Trophoblast cell (in vitro differentiated cells and primary cell): ENCODE measurements around the gene MDFI.

Experiments
- DNase-seq, 2 donors: peaks; one replicate each; pipeline ENCODE4 v3.0.0-alpha.2; 2016
- H2AFZ ChIP-seq: 2 replicates; pipeline ENCODE4 v1.6.1; 2013; ENCODE audit warnings: low read length, moderate library complexity, mild to moderate bottlenecking; ENCODE audit not compliant: insufficient read depth, poor library complexity
- H2AK5ac ChIP-seq: 2 replicates; pipeline ENCODE4 v1.6.1; 2013; ENCODE audit warnings: mild to moderate bottlenecking, low read length
- H2BK120ac ChIP-seq: 2 replicates; pipeline ENCODE4 v1.6.1; 2013; ENCODE audit warnings: low read length, mild to moderate bottlenecking, moderate library complexity; ENCODE audit not compliant: insufficient read depth, poor library complexity
- H2BK12ac ChIP-seq: 2 replicates; pipeline ENCODE4 v1.6.1; 2013; ENCODE audit warnings: mild to moderate bottlenecking, low read length, moderate library complexity
- H2BK5ac ChIP-seq: 2 replicates; pipeline ENCODE4 v1.6.1; 2013; ENCODE audit warnings: low read length, low read depth, moderate library complexity, mild to moderate bottlenecking; ENCODE audit not compliant: poor library complexity
- H3K14ac ChIP-seq: 2 replicates; pipeline ENCODE4 v1.6.1; 2013; ENCODE audit warnings: mild to moderate bottlenecking, low read length
- H3K18ac ChIP-seq: 2 replicates; pipeline ENCODE4 v1.6.1; 2013; ENCODE audit warnings: mild to moderate bottlenecking, low read length
- H3K23ac ChIP-seq: 2 replicates; pipeline ENCODE4 v1.6.1; 2013; ENCODE audit warnings: low read length
- H3K27ac ChIP-seq: 2 replicates; pipeline ENCODE4 v1.5.1; 2013; ENCODE audit warnings: low read depth, mild to moderate bottlenecking, inconsistent platforms, low read length, moderate library complexity
- H3K27me3 ChIP-seq: 2 replicates; pipeline ENCODE4 v1.6.1; 2013; ENCODE audit warnings: inconsistent platforms, mild to moderate bottlenecking, low read length, moderate library complexity; ENCODE audit not compliant: insufficient read depth
- H3K36me3 ChIP-seq, 2 experiments: 1 replicate in 1 of 2; 2 replicates in 1 of 2; pipeline ENCODE4 v1.6.1; 2013; ENCODE audit warnings: low read length in 2 of 2, mild to moderate bottlenecking in 2 of 2, moderate library complexity in 1 of 2; ENCODE audit not compliant: insufficient read depth in 2 of 2, control insufficient read depth in 1 of 2
- H3K4ac ChIP-seq: 2 replicates; pipeline ENCODE4 v1.6.1; 2013; ENCODE audit warnings: low read depth, mild to moderate bottlenecking, low read length, moderate library complexity
- H3K4me1 ChIP-seq, 2 experiments: 1 replicate in 1 of 2; 2 replicates in 1 of 2; pipeline ENCODE4 v1.6.1; 2013; ENCODE audit warnings: low read length in 2 of 2, mild to moderate bottlenecking in 2 of 2, moderate library complexity in 1 of 2; ENCODE audit not compliant: insufficient read depth in 2 of 2, control insufficient read depth in 1 of 2
- H3K4me2 ChIP-seq: 2 replicates; pipeline ENCODE4 v1.6.1; 2013; ENCODE audit warnings: inconsistent platforms, mild to moderate bottlenecking, low read length, moderate library complexity
- H3K4me3 ChIP-seq: 2 replicates; pipeline ENCODE4 v1.5.1; 2013; ENCODE audit warnings: mild to moderate bottlenecking, low read depth, low read length, inconsistent platforms
- H3K79me1 ChIP-seq: one replicate; pipeline ENCODE4 v1.6.1; 2013; ENCODE audit warnings: low read length
- H3K79me2 ChIP-seq: 2 replicates; pipeline ENCODE4 v1.6.1; 2013; ENCODE audit warnings: low read length, mild to moderate bottlenecking; ENCODE audit not compliant: control insufficient read depth, insufficient read depth, poor library complexity
- H3K9ac ChIP-seq: 2 replicates; pipeline ENCODE4 v1.6.1; 2013; ENCODE audit warnings: mild to moderate bottlenecking, low read length
- H3K9me3 ChIP-seq: 2 replicates; pipeline ENCODE4 v1.6.1; 2013; ENCODE audit warnings: low read depth, mild to moderate bottlenecking, control low read depth, inconsistent platforms, low read length; ENCODE audit not compliant: insufficient read depth
- H4K12ac ChIP-seq: 2 replicates; pipeline ENCODE4 v1.6.1; 2013; ENCODE audit warnings: low read depth, mild to moderate bottlenecking, low read length, moderate library complexity
- H4K8ac ChIP-seq: 2 replicates; pipeline ENCODE4 v1.6.1; 2013; ENCODE audit warnings: low read depth, mild to moderate bottlenecking, low read length, moderate library complexity
- H4K91ac ChIP-seq: one replicate; pipeline ENCODE4 v1.6.1; 2013; ENCODE audit warnings: low read depth, mild to moderate bottlenecking, low read length, moderate library complexity
- WGBS: extraction: QIAGEN DNeasy Blood & Tissue Kit; methylation state at CpG from one replicate; pipeline ENCODE4 v1.1.7; 2013; ENCODE audit warnings: missing lambda C conversion rate; ENCODE audit not compliant: insufficient read length, insufficient coverage; ENCODE audit errors: extremely low coverage; 5-methylcytosine and 5-hydroxymethylcytosine counted together

The MDFI gene

GRCh38 chr6:41641352-41641925 is 3.2 kb downstream of the MDFI start:
- H2AK5ac ChIP-seq: no peak overlapping the region
- no CpG with 5 or more reads among the region's 9 CpGs for WGBS
- H2AFZ ChIP-seq: no peak overlapping the region
- peaks cover 2% of the 10 kb centered on the region for H3K9me3 ChIP-seq
- no peak overlapping the region for H2BK120ac ChIP-seq
- no peak overlapping the region for H4K8ac ChIP-seq
- no peak overlapping the region for H2BK5ac ChIP-seq
- H3K4ac ChIP-seq: peak overlapping the region; percentile 92
- H3K79me2 ChIP-seq: peaks cover 56% of the 10 kb centered on the region
- H4K12ac ChIP-seq: no peak overlapping the region
- H3K4me2 ChIP-seq: no peak overlapping the region
- H3K27ac ChIP-seq: no peak overlapping the region
- no peak overlapping the region for H3K14ac ChIP-seq
- no peak overlapping the region for H4K91ac ChIP-seq
- no peaks in the 10 kb centered on the region for H3K27me3 ChIP-seq
- H3K36me3 ChIP-seq: peaks cover 63 to 66% of the 10 kb centered on the region in 2 experiments
- no peak overlapping the region for H2BK12ac ChIP-seq
- peak overlapping the region; percentile 51 for H3K18ac ChIP-seq
- no peak overlapping the region for H3K4me3 ChIP-seq
- H3K79me1 ChIP-seq: peaks cover 65% of the 10 kb centered on the region
- DNase-seq: no peak
- H3K23ac ChIP-seq: no peak overlapping the region
- peaks cover 57 to 66% of the 10 kb centered on the region in 2 experiments for H3K4me1 ChIP-seq
- no peak overlapping the region for H3K9ac ChIP-seq

- H4K12ac ChIP-seq: no peak overlapping the region
- H3K9ac ChIP-seq: no peak overlapping the region
- H2BK120ac ChIP-seq: no peak overlapping the region
- peak overlapping the region; percentile 4 for H3K4me2 ChIP-seq
- peaks cover 72 to 74% of the 10 kb centered on the region in 2 experiments for H3K36me3 ChIP-seq
- DNase-seq: no peak
- no peaks in the 10 kb centered on the region for H3K27me3 ChIP-seq
- no peak overlapping the region for H3K27ac ChIP-seq
- no peak overlapping the region for H3K23ac ChIP-seq
- H4K8ac ChIP-seq: no peak overlapping the region
- peaks cover 51% of the 10 kb centered on the region for H3K79me2 ChIP-seq
- WGBS: no CpG with 5 or more reads among the region's 11 CpGs
- no peak overlapping the region for H2BK12ac ChIP-seq
- peaks cover 60 to 71% of the 10 kb centered on the region in 2 experiments for H3K4me1 ChIP-seq
- H3K18ac ChIP-seq: peak overlapping the region; percentile 39
- H2AK5ac ChIP-seq: no peak overlapping the region
- H3K79me1 ChIP-seq: peaks cover 60% of the 10 kb centered on the region
- H3K4me3 ChIP-seq: no peak overlapping the region
- H3K4ac ChIP-seq: peak overlapping the region; percentile 31
- peak overlapping the region; percentile 1 for H4K91ac ChIP-seq
- H3K14ac ChIP-seq: peak overlapping the region; percentile 44
- peaks cover 2% of the 10 kb centered on the region for H3K9me3 ChIP-seq
- no peak overlapping the region for H2AFZ ChIP-seq
- no peak overlapping the region for H2BK5ac ChIP-seq
These were observed 4.1 kb downstream of the MDFI start for GRCh38 chr6:41642090-41642959.

- Histone ChIP-seq H4K12ac (no peak overlapping the region), H4K91ac (peak overlapping the region; percentile 2), H3K9ac (no peak overlapping the region), H2AK5ac (no peak overlapping the region), H3K27me3 (no peaks in the 10 kb centered on the region), H4K8ac (peak overlapping the region; percentile 2), H3K18ac (peak overlapping the region; percentile 53), H3K4ac (peak overlapping the region; percentile 41), H3K14ac (peak overlapping the region; percentile 44), H3K23ac (no peak overlapping the region), H3K27ac (peak overlapping the region; percentile 52), H3K79me1 (peaks cover 52% of the 10 kb centered on the region), H3K4me3 (no peak overlapping the region), H3K9me3 (peaks cover 2% of the 10 kb centered on the region), H3K4me2 (no peak overlapping the region), H3K36me3 (peaks cover 81 to 83% of the 10 kb centered on the region in 2 experiments), H2BK120ac (peak overlapping the region; percentile 17), H3K4me1 (peaks cover 60 to 71% of the 10 kb centered on the region in 2 experiments), H3K79me2 (peaks cover 44% of the 10 kb centered on the region), H2BK5ac (no peak overlapping the region), H2AFZ (no peak overlapping the region), H2BK12ac (no peak overlapping the region)
- WGBS: no CpG with 5 or more reads among the region's 10 CpGs
- DNase-seq: no peak
These were observed 5.0 kb downstream of the MDFI start for GRCh38 chr6:41642960-41643898.

GRCh38 chr6:41643899-41644269 is 5.6 kb downstream of the MDFI start:
- Histone ChIP-seq H3K36me3 (peaks cover 87 to 90% of the 10 kb centered on the region in 2 experiments), H2BK12ac (no peak overlapping the region), H3K23ac (no peak overlapping the region), H2AK5ac (no peak overlapping the region), H4K91ac (peak overlapping the region; percentile 2), H4K12ac (no peak overlapping the region), H3K14ac (no peak overlapping the region), H2BK120ac (no peak overlapping the region), H3K79me1 (peaks cover 45% of the 10 kb centered on the region), H3K4me3 (no peak overlapping the region), H2BK5ac (peak overlapping the region; percentile 35), H4K8ac (peak overlapping the region; percentile 17), H3K9ac (no peak overlapping the region), H2AFZ (no peak overlapping the region), H3K79me2 (peaks cover 38% of the 10 kb centered on the region), H3K4ac (peak overlapping the region; percentile 41), H3K27ac (peak overlapping the region; percentile 52), H3K18ac (peak overlapping the region; percentile 53), H3K9me3 (peaks cover 2% of the 10 kb centered on the region), H3K4me2 (peak overlapping the region; percentile 5), H3K4me1 (peaks cover 60 to 71% of the 10 kb centered on the region in 2 experiments), H3K27me3 (no peaks in the 10 kb centered on the region)
- no CpG with 5 or more reads among the region's 4 CpGs for WGBS
- no peak for DNase-seq
